AG04450 (cell line): ENCODE measurements around the gene DGCR2. TPM values are rescaled to one million over a fixed set of nuclear protein-coding genes. Genes with fewer than 3 reads are reported as not detected.
"Not testable (repeated sequence)": the region's sequence is repeated elsewhere in the genome, so short reads cannot be mapped to it uniquely, and the experiment has no call there.

Experiments used
- CTCF ChIA-PET: fragments of 300-600, 350-600 bp; formaldehyde crosslinking; extraction: SDS; loops from one replicate; lab custom pipeline; 2022; ENCODE audit warnings: antibody characterized with exemption, inconsistent platforms; lab: Charles Lee
- POLR2A ChIA-PET: fragments of 350-600 bp; formaldehyde crosslinking; extraction: SDS; loops from one replicate; lab custom pipeline; 2021; ENCODE audit warnings: antibody characterized with exemption, inconsistent platforms; lab: Yijun Ruan, JAX
- DNase-seq: peaks from one replicate; pipeline ENCODE4 v3.0.0-alpha.2; 2011; ENCODE audit warnings: low read depth, low spot score
- H3K27ac ChIP-seq: one replicate; pipeline ENCODE4 v1.5.1; 2012; ENCODE audit warnings: low read depth, low read length, control low read depth
- H3K27me3 ChIP-seq: one replicate; pipeline ENCODE4 v1.6.0; 2012; ENCODE audit warnings: low read length; ENCODE audit not compliant: control insufficient read depth, insufficient read depth
- H3K4me3 ChIP-seq: 2 replicates; pipeline ENCODE4 v1.5.1; 2011; ENCODE audit warnings: mild to moderate bottlenecking, low read depth, low read length, control low read depth
- H3K9me3 ChIP-seq: 2 replicates; pipeline ENCODE4 v1.5.1; 2012; ENCODE audit warnings: low read length; ENCODE audit not compliant: control insufficient read depth, insufficient read depth
- polyA plus RNA-seq: library from polyadenylated mRNA; depleted of rRNA; stranded (reverse); fragments of >200 nt; gene quantifications from 2 replicates; pipeline ENCODE4 v1.2.3, GENCODE V29; 2011
- TF ChIP-seq, protein P1 (sequence below): IDR thresholded peaks from 2 replicates; pipeline ENCODE4 v1.5.1; 2011; ENCODE audit warnings: low read depth, low read length, control low read depth, inconsistent platforms

The DGCR2 gene
- polyA plus RNA-seq, 1 experiment, result 23.0 TPM

GRCh38 chr22:19167106-19167869 lies 45.1 kb upstream of the DGCR2 start:
- CTCF ChIA-PET, result no interaction called here
- POLR2A ChIA-PET, result no interaction called here
- DNase-seq, result no peak
- Histone ChIP-seq H3K27ac (no peak overlapping the region), H3K9me3 (no peaks in the 10 kb centered on the region; the same call in 1 of the 2 replicates), H3K27me3 (peaks cover 23% of the 10 kb centered on the region), H3K4me3 (no peak overlapping the region)
- TF ChIP-seq, protein P1, sequence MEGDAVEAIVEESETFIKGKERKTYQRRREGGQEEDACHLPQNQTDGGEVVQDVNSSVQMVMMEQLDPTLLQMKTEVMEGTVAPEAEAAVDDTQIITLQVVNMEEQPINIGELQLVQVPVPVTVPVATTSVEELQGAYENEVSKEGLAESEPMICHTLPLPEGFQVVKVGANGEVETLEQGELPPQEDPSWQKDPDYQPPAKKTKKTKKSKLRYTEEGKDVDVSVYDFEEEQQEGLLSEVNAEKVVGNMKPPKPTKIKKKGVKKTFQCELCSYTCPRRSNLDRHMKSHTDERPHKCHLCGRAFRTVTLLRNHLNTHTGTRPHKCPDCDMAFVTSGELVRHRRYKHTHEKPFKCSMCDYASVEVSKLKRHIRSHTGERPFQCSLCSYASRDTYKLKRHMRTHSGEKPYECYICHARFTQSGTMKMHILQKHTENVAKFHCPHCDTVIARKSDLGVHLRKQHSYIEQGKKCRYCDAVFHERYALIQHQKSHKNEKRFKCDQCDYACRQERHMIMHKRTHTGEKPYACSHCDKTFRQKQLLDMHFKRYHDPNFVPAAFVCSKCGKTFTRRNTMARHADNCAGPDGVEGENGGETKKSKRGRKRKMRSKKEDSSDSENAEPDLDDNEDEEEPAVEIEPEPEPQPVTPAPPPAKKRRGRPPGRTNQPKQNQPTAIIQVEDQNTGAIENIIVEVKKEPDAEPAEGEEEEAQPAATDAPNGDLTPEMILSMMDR, result no peak

DNA sequence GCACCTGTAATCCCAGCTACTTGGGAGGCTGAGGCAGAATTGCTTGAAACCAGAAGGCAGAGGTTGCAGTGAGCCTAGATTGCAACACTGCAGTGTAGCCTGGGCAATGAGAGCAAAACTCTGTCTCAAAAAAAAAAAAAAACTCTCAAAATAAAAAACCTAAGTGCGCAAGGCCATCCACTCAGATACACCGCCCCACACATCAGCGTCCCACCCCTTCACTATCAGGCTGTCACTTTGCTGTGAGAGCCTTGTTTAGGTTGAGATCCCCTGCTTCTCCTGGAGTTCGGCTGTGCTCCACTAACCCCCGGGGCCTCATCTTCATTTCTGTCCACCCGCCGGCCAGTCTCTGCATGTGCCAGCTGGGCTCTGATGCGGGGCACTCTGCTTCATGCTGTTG lies 44.2 kb upstream of the DGCR2 start:
- DNase-seq, result no peak
- Histone ChIP-seq H3K27me3 (peaks cover 28% of the 10 kb centered on the region), H3K27ac (no peak overlapping the region), H3K9me3 (no peaks in the 10 kb centered on the region), H3K4me3 (no peak overlapping the region)
- TF ChIP-seq, protein P1, result no peak
- ChIA-PET POLR2A (no interaction called here), CTCF (no interaction called here)

- ChIA-PET POLR2A (no interaction called here), CTCF (no interaction called here)
- H3K27me3 ChIP-seq, result peaks cover 26% of the 10 kb centered on the region
- H3K27ac ChIP-seq, result no peak overlapping the region
- TF ChIP-seq, protein P1, result no peak
- DNase-seq, result no peak
- H3K4me3 ChIP-seq, result no peak overlapping the region
- H3K9me3 ChIP-seq, result no peaks in the 10 kb centered on the region
Measured at GRCh38 chr22:19164425-19164824, 42.2 kb upstream of the DGCR2 start.

DNA sequence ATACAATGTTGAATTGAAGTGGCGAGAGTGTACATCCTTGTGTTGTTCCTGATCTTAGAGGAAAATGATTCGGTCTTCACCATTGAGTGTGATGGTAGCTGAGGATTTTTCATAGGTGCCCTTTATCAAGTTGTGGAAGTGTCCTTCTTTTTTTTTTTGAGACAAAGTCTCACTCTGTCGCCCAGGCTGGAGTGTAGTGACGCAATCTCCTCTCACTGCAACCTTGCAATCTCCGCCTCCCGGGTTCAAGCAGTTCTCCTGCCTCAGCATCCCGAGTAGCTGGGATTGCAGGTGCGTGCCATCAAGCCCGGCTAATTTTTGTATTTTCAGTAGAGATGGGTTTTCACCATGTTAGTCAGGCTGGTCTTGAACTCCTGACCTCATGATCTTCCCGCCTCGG lies 36.4 kb upstream of the DGCR2 start:
- CTCF ChIA-PET, result interaction anchor here (0.8 kb wide), 1 partner anchor 14 kb away, joined by 3 read pairs; the partner anchor contains the start of gene ESS2
- H3K9me3 ChIP-seq, H3K27ac ChIP-seq, DNase-seq, POLR2A ChIA-PET, H3K4me3 ChIP-seq: not testable (repeated sequence)
- H3K27me3 ChIP-seq, result peaks cover 13% of the 10 kb centered on the region

DNA sequence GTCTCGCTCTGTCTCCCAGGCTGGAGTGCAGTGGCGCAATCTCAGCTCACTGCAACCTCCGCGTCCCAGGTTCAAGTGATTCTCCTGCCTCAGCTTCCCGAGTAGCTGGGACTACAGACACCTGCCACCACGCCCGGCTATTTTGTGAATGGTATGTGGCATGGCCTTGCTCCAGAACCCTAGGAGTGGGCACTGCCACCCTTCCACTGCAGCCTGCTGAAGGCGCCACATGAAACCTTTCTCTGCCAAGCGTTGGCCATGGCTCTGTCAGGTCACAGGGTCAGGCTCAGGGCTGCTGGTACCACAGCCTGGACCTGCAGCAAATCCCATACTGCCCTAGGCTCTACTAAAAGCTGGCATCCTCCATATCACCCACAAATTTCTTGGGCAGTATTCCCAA lies 33.9 kb upstream of the DGCR2 start:
- CTCF ChIA-PET, result interaction anchor here (1.7 kb wide), 1 partner anchor 11 kb away, joined by 8 read pairs; the partner anchor contains the start of gene ESS2
- POLR2A ChIA-PET, result not testable (repeated sequence)

More for the DNA sequence above, 33.9 kb upstream of the DGCR2 start:
- not testable (repeated sequence) for DNase-seq, H3K27ac ChIP-seq, H3K4me3 ChIP-seq, H3K9me3 ChIP-seq
- peaks cover 24% of the 10 kb centered on the region for H3K27me3 ChIP-seq
